ENCODE results near the gene CIAO2A.

CIAO2A gene

GRCh38 chr15:64044300-64045100 lies 49.1 kb downstream of the CIAO2A start:
- no peak for DNase-seq (ENCODE audit: low read depth)

GRCh38 chr15:64038878-64039610 lies 54.6 kb downstream of the CIAO2A start:
- DNase-seq (ENCODE audit: low read depth), result no peak
- no peak for TF ChIP-seq CTCF (IDR thresholded peaks at IDR 0.05; ENCODE audit: control insufficient read depth, insufficient read depth, low read depth, low read length, missing control alignments)
- H3K4me3 ChIP-seq (ENCODE audit: control insufficient read depth, low read depth, low read length), result no peak overlapping the region

More at GRCh38 chr15:64044300-64045100, 49.1 kb downstream of the CIAO2A start:
- no peak for TF ChIP-seq CTCF (IDR thresholded peaks at IDR 0.05; ENCODE audit: control insufficient read depth, insufficient read depth, low read depth, low read length, missing control alignments)
- H3K4me3 ChIP-seq (ENCODE audit: control insufficient read depth, low read depth, low read length), result no peak overlapping the region

GRCh38 chr15:64037966-64038365 lies 55.7 kb downstream of the CIAO2A start:
- no peak for DNase-seq (ENCODE audit: low read depth)
- no peak for TF ChIP-seq CTCF (IDR thresholded peaks at IDR 0.05; ENCODE audit: control insufficient read depth, insufficient read depth, low read depth, low read length, missing control alignments)
- H3K4me3 ChIP-seq (ENCODE audit: control insufficient read depth, low read depth, low read length), result no peak overlapping the region

GRCh38 chr15:64037116-64037515 lies 56.5 kb downstream of the CIAO2A start:
- H3K4me3 ChIP-seq (ENCODE audit: control insufficient read depth, low read depth, low read length), result no peak overlapping the region
- no peak for TF ChIP-seq CTCF (IDR thresholded peaks at IDR 0.05; ENCODE audit: control insufficient read depth, insufficient read depth, low read depth, low read length, missing control alignments)
- DNase-seq (ENCODE audit: low read depth), result no peak

- DNase-seq (ENCODE audit: low read depth), result no peak
- H3K4me3 ChIP-seq (ENCODE audit: control insufficient read depth, low read depth, low read length), result no peak overlapping the region
- TF ChIP-seq CTCF (IDR thresholded peaks at IDR 0.05; ENCODE audit: control insufficient read depth, insufficient read depth, low read depth, low read length, missing control alignments), result no peak
Measured at GRCh38 chr15:64035525-64035924, 58.1 kb downstream of the CIAO2A start.

GRCh38 chr15:64034519-64034918 lies 59.1 kb downstream of the CIAO2A start:
- no peak for DNase-seq (ENCODE audit: low read depth)
- TF ChIP-seq CTCF (IDR thresholded peaks at IDR 0.05; ENCODE audit: control insufficient read depth, insufficient read depth, low read depth, low read length, missing control alignments), result no peak
- no peak overlapping the region for H3K4me3 ChIP-seq (ENCODE audit: control insufficient read depth, low read depth, low read length)
